ENCODE measurements around the gene EPHB2.
A peak's percentile ranks its signal among the peaks of the same experiment; 100 is the strongest.

EPHB2 gene

DNA sequence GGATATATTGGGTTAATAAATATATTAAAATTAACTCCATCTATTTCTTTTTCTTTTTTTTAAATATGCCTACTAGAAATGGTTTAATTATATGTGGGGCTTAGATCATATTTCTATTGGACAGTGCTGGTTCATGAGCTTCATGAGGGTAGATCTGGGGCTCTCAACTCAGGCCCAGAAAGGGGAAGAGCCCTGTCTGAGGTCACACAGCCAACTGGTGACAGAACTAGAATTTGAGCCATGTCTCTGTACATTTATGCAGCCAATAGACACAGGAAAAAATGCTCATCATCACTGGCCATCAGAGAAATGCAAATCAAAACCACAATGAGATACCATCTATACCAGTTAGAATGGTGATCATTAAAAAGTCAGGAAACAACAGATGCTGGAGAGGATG, 5.1 kb upstream of the EPHB2 start:
- TF ChIP-seq NFIC (IDR thresholded peaks at IDR 0.05) (no peak), EP300 (IDR thresholded peaks at IDR 0.05; ENCODE audit: borderline replicate concordance) (no peak), TAF1 (IDR thresholded peaks at IDR 0.05; ENCODE audit: low read depth) (no peak), ZBTB7A (IDR thresholded peaks at IDR 0.05; ENCODE audit: low read depth) (no peak), EGR1 (IDR thresholded peaks at IDR 0.05) (no peak), YY1 (IDR thresholded peaks at IDR 0.05; ENCODE audit: low read depth) (no peak)

- TF ChIP-seq ZBTB7A (IDR thresholded peaks at IDR 0.05; ENCODE audit: low read depth) (no peak), CEBPB (IDR thresholded peaks at IDR 0.05) (no peak)
- TF ChIP-seq, protein P1, sequence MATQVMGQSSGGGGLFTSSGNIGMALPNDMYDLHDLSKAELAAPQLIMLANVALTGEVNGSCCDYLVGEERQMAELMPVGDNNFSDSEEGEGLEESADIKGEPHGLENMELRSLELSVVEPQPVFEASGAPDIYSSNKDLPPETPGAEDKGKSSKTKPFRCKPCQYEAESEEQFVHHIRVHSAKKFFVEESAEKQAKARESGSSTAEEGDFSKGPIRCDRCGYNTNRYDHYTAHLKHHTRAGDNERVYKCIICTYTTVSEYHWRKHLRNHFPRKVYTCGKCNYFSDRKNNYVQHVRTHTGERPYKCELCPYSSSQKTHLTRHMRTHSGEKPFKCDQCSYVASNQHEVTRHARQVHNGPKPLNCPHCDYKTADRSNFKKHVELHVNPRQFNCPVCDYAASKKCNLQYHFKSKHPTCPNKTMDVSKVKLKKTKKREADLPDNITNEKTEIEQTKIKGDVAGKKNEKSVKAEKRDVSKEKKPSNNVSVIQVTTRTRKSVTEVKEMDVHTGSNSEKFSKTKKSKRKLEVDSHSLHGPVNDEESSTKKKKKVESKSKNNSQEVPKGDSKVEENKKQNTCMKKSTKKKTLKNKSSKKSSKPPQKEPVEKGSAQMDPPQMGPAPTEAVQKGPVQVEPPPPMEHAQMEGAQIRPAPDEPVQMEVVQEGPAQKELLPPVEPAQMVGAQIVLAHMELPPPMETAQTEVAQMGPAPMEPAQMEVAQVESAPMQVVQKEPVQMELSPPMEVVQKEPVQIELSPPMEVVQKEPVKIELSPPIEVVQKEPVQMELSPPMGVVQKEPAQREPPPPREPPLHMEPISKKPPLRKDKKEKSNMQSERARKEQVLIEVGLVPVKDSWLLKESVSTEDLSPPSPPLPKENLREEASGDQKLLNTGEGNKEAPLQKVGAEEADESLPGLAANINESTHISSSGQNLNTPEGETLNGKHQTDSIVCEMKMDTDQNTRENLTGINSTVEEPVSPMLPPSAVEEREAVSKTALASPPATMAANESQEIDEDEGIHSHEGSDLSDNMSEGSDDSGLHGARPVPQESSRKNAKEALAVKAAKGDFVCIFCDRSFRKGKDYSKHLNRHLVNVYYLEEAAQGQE (IDR thresholded peaks at IDR 0.05; ENCODE audit: low read depth), result no peak
Measured at GRCh38 chr1:22708777-22709176, 1.9 kb upstream of the EPHB2 start.

GRCh38 chr1:22709227-22709626, 1.4 kb upstream of the EPHB2 start:
- TF ChIP-seq EGR1 (IDR thresholded peaks at IDR 0.05), result no peak
- no peak for TF ChIP-seq NFIC (IDR thresholded peaks at IDR 0.05)
- no peak for TF ChIP-seq TEAD4 (IDR thresholded peaks at IDR 0.05)
- TF ChIP-seq FOXM1 (IDR thresholded peaks at IDR 0.05; ENCODE audit: borderline replicate concordance, low read depth), result no peak
- TF ChIP-seq, protein P2, sequence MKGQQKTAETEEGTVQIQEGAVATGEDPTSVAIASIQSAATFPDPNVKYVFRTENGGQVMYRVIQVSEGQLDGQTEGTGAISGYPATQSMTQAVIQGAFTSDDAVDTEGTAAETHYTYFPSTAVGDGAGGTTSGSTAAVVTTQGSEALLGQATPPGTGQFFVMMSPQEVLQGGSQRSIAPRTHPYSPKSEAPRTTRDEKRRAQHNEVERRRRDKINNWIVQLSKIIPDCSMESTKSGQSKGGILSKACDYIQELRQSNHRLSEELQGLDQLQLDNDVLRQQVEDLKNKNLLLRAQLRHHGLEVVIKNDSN (IDR thresholded peaks at IDR 0.05), result no peak
- no peak for TF ChIP-seq EP300 (IDR thresholded peaks at IDR 0.05; ENCODE audit: borderline replicate concordance)
- TF ChIP-seq TCF12 (IDR thresholded peaks at IDR 0.05; ENCODE audit: low read depth), result no peak
- TF ChIP-seq, protein P1 (IDR thresholded peaks at IDR 0.05; ENCODE audit: low read depth), result no peak
- TF ChIP-seq MAX (IDR thresholded peaks at IDR 0.05), result no peak
- TF ChIP-seq RAD21 (IDR thresholded peaks at IDR 0.05; ENCODE audit: low read depth), result no peak
- TF ChIP-seq YY1 (IDR thresholded peaks at IDR 0.05; ENCODE audit: low read depth), result no peak
- TF ChIP-seq CEBPB (IDR thresholded peaks at IDR 0.05), result no peak
- no peak for TF ChIP-seq ZBTB7A (IDR thresholded peaks at IDR 0.05; ENCODE audit: low read depth)
- TF ChIP-seq TAF1 (IDR thresholded peaks at IDR 0.05; ENCODE audit: low read depth), result no peak

DNA sequence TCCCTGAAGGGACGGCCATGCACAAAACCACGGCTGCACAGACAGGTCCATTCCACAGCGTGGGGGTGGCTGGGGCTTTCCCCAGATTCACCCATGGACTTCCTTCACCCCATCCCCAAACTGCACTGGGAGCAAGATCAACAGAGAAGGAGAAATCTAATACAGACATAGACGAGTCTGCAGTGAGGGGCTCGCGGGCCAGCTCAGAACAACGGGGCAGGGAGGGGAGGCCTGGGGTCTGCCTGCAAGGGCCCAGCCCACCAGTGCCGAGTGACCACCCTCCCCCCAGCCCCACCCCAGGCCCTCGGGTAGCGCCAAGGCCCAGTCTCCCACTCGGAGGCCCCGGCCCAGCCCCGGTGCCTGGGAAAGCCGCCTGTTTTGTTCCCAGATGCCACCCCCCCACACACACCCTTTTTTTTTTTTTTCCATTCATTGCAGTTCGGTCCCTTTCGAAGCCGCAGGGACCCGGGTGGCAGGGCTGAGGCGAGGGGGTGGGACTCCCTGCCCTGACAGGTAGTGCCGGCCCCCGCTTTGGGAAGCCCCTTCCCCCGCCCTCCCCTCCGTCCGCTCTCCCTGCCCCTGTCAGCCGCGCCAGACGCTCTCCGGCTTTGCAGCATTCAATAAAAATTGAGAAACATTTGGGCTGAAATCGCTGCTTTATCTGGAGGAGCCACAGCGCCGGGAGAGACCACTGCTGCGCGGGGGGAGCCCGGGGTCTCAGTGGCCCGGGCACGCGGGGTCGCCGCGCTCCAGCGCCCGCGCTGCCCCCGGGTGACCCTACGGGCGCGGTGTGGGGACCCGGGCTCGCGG, 543 bp upstream of the EPHB2 start:
- TF ChIP-seq MAX (IDR thresholded peaks at IDR 0.05) (0 out of 2 replicates have a peak, but pooled peaks have one; percentile 2), ZBTB7A (IDR thresholded peaks at IDR 0.05; ENCODE audit: low read depth) (peak; percentile 71; the same call in 1 of the 2 replicates), CEBPB (IDR thresholded peaks at IDR 0.05) (0 out of 2 replicates have a peak, but pooled peaks have one; percentile 39), TAF1 (IDR thresholded peaks at IDR 0.05; ENCODE audit: low read depth) (no peak; the same call in 1 of the 2 replicates)

GRCh38 chr1:22711071-22711470, 432 bp downstream of the EPHB2 start:
- TF ChIP-seq FOXM1 (IDR thresholded peaks at IDR 0.05; ENCODE audit: borderline replicate concordance, low read depth), result no peak
- no peak for TF ChIP-seq CEBPB (IDR thresholded peaks at IDR 0.05)
- TF ChIP-seq ZBTB7A (IDR thresholded peaks at IDR 0.05; ENCODE audit: low read depth), result no peak
- TF ChIP-seq EP300 (IDR thresholded peaks at IDR 0.05; ENCODE audit: borderline replicate concordance), result no peak
- no peak for TF ChIP-seq MAX (IDR thresholded peaks at IDR 0.05)
- no peak for TF ChIP-seq TEAD4 (IDR thresholded peaks at IDR 0.05)
- TF ChIP-seq CREB1 (IDR thresholded peaks at IDR 0.05; ENCODE audit: low read depth), result no peak
- TF ChIP-seq, protein P1 (IDR thresholded peaks at IDR 0.05; ENCODE audit: low read depth), result no peak
- no peak for TF ChIP-seq NFIC (IDR thresholded peaks at IDR 0.05)
- TF ChIP-seq RAD21 (IDR thresholded peaks at IDR 0.05; ENCODE audit: low read depth), result no peak
- TF ChIP-seq TAF1 (IDR thresholded peaks at IDR 0.05; ENCODE audit: low read depth), result no peak
- TF ChIP-seq TCF12 (IDR thresholded peaks at IDR 0.05; ENCODE audit: low read depth), result no peak
- TF ChIP-seq, protein P2 (IDR thresholded peaks at IDR 0.05), result no peak
- no peak for TF ChIP-seq YY1 (IDR thresholded peaks at IDR 0.05; ENCODE audit: low read depth)
- no peak for TF ChIP-seq EGR1 (IDR thresholded peaks at IDR 0.05)

Data from Ishikawa (cell line).